Renal pelvis (tissue), 4 donors: ENCODE measurements around the gene GIMAP8. TPM values are rescaled to one million over a fixed set of nuclear protein-coding genes. Genes with fewer than 3 reads are reported as not detected.
"Not testable (repeated sequence)": the region's sequence is repeated elsewhere in the genome, so short reads cannot be mapped to it uniquely, and the experiment has no call there.

Source experiments
- DNase-seq: peaks from one replicate; pipeline ENCODE4 v3.0.0-alpha.2; 2013
- polyA plus RNA-seq, 3 donors: library from polyadenylated mRNA; unstranded; fragments of 120-200 nt; gene quantifications; one replicate each; pipeline ENCODE4 v1.2.1, GENCODE V29; 2013; ENCODE audit not compliant: insufficient read length in 3 of 3

GIMAP8 gene
- polyA plus RNA-seq, 3 donors: 8.6 to 8.9 (median 8.8) TPM

GRCh38 chr7:150507947-150508602, 57.6 kb downstream of the GIMAP8 start:
- no peak for DNase-seq

DNA sequence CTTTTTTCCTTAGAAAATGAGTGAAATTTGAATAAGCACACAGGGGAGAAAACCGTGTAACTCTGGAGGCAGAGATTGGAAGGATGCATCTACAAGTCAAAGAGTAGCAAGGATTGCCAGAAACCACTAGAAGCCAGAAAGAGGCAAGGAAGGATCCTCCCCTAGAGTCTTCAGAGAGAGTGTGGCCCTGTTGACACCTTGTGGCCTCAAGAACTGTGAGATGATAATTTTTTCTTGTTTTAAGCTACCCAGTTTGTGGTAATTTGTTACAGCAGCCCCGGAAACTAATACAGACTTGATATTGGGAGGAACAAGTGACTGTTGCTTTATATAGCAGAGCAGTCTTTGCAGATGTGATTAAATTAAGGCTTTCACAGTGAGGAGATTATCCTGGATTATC, 60.6 kb downstream of the GIMAP8 start:
- DNase-seq: no peak

DNA sequence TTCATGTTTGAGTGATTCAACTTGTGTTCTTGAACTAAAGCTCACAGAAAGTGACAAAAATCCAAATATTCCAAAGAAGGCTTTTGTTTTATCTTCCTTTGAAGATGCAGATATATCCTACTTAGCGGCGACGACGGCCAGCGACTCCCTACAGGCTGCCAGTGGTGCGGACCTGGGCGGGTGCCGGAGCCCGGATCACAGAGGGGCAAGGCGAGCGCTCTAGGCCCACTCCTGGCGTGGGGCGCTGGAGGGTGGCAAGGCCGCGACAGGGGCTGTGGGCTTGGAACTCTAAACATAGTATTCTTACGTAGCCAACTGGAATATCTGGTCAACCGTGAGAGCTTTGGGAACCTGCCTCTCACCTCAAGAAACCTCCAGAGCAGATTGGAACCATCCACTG, 63.3 kb downstream of the GIMAP8 start:
- DNase-seq: no peak

DNA sequence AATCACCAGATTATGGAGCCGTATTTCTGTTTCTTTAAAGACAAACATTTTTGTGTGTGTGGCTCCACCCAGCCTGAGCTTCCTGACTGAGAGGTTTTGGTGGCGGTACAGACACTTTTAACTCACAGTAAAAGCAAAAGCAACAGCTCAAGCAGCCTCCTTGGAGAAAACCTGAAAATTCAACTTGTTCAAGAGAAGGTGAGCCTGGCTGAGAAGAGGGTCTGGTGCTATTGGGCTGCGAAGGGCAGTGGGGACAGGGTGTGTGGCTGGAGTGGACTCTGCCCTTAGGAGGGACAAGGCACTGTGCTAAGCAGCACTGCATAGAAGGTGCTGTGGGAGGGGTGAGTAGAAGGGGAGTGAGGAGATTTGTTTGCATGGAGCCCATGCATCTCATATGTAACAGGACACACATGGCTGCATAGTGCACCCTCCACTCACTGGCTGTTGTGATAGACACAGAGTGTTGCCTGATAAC, 64.4 kb downstream of the GIMAP8 start, which contains the start of gene GIMAP7:
Gene GIMAP7, plus strand, starts transcription at position 125 of the 475 bp plus-strand sequence. CDS start 5,103 bp downstream, outside the sequence.
- DNase-seq: no peak

- no peak for DNase-seq
Observed at GRCh38 chr7:150515248-150516147, 65.1 kb downstream of the GIMAP8 start.

- no peak for DNase-seq
Observed at GRCh38 chr7:150516956-150517745, 66.7 kb downstream of the GIMAP8 start.

- no peak for DNase-seq
Observed at GRCh38 chr7:150519310-150519709, 68.9 kb downstream of the GIMAP8 start.

DNA sequence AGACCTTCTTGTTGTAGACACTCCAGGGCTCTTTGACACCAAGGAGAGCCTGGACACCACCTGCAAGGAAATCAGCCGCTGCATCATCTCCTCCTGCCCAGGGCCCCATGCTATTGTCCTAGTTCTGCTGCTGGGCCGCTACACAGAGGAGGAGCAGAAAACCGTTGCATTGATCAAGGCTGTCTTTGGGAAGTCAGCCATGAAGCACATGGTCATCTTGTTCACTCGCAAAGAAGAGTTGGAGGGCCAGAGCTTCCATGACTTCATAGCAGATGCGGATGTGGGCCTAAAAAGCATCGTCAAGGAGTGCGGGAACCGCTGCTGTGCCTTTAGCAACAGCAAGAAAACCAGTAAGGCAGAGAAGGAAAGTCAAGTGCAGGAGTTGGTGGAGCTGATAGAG, 69.7 kb downstream of the GIMAP8 start:
- DNase-seq: no peak

- not testable (repeated sequence) for DNase-seq
Observed at GRCh38 chr7:150522931-150523330, 72.5 kb downstream of the GIMAP8 start.

- no peak for DNase-seq
Observed at GRCh38 chr7:150524018-150524417, 73.6 kb downstream of the GIMAP8 start.

Other genes with a start within 250 kb of the GIMAP8 start
- gene LRRC61, start 127.3 kb upstream of the GIMAP8 start, polyA plus RNA-seq: 10 to 100 TPM; 25.1 to 33.1 (median 30.3) TPM
- 10 to 100 TPM in 1 of 3 donors, 1 to 10 TPM in 2; 8.7 to 10.7 (median 9.1) TPM for gene ACTR3C, start 127.1 kb upstream of the GIMAP8 start, polyA plus RNA-seq
- gene RARRES2, start 109.0 kb upstream of the GIMAP8 start, polyA plus RNA-seq: 10 to 100 TPM; 40.9 to 55.6 (median 54.0) TPM
- 100 to 1,000 TPM in 2 of 3 donors, 10 to 100 TPM in 1; 97.8 to 123 (median 119) TPM for gene REPIN1, start 81.8 kb upstream of the GIMAP8 start, polyA plus RNA-seq
- 1 to 10 TPM; 8.4 to 9.7 (median 8.6) TPM for gene ZNF775, start 71.3 kb upstream of the GIMAP8 start, polyA plus RNA-seq
- gene GIMAP7, start 64.2 kb downstream of the GIMAP8 start, polyA plus RNA-seq: 10 to 100 TPM; 12.7 to 16.7 (median 13.0) TPM
- gene GIMAP4, start 116.8 kb downstream of the GIMAP8 start, polyA plus RNA-seq: 10 to 100 TPM; 20.4 to 24.8 (median 22.3) TPM
- 10 to 100 TPM; 14.0 to 16.3 (median 14.3) TPM for gene GIMAP6, start 181.8 kb downstream of the GIMAP8 start, polyA plus RNA-seq
- 1 to 10 TPM; 5.7 to 7.2 (median 7.0) TPM for gene GIMAP2, start 235.1 kb downstream of the GIMAP8 start, polyA plus RNA-seq